Heart left ventricle (tissue), 16 donors: ENCODE measurements around the gene NLRP5. TPM values are rescaled to one million over a fixed set of nuclear protein-coding genes. Genes with fewer than 3 reads are reported as not detected.

Source experiments
- ATAC-seq, 4 donors: fragments of 200-7000 bp; cut with Tn5 transposase; one replicate each; pipeline ENCODE4 v1.9.1; 2020 to 2022; ENCODE audit warnings: moderate library complexity in 4 of 4, mild to moderate bottlenecking in 3 of 4, moderate number of reproducible peaks in 1 of 4
- DNase-seq, 5 donors: peaks; one replicate each; pipeline ENCODE4 v3.0.0-alpha.2; 2020
- H3K27ac ChIP-seq, 12 donors: fragments of 200-600 bp; sonication (generic) in 4 of 12; one replicate each; pipeline versions ENCODE4 v1.5.0 to v1.8.0; 2016 to 2022; ENCODE audit warnings: mild to moderate bottlenecking in 2 of 12
- H3K27me3 ChIP-seq, 9 donors: fragments of 200-600 bp; sonication (generic) in 2 of 9; one replicate each; pipeline versions ENCODE4 v1.5.1 to v1.8.0; 2016 to 2022; ENCODE audit warnings: mild to moderate bottlenecking in 3 of 9
- H3K36me3 ChIP-seq, 9 donors: fragments of 200-600 bp; sonication (generic) in 2 of 9; one replicate each; pipeline versions ENCODE4 v1.5.0 to v1.8.0; 2018 to 2022; ENCODE audit warnings: mild to moderate bottlenecking in 2 of 9
- H3K4me1 ChIP-seq, 12 donors: fragments of 200-600 bp; sonication (generic) in 4 of 12; one replicate each; pipeline versions ENCODE4 v1.5.0 to v1.8.0; 2016 to 2022; ENCODE audit warnings: mild to moderate bottlenecking in 3 of 12
- H3K4me3 ChIP-seq, 12 donors: fragments of 200-600 bp; sonication (generic) in 4 of 12; one replicate each; pipeline versions ENCODE4 v1.5.0 to v1.8.0; 2017 to 2022; ENCODE audit warnings: mild to moderate bottlenecking in 9 of 12, moderate library complexity in 4 of 12
- H3K9me3 ChIP-seq, 12 donors: fragments of 200-600 bp; sonication (generic) in 4 of 12; one replicate each; pipeline versions ENCODE4 v1.5.0 to v1.8.0; 2016 to 2022; ENCODE audit warnings: mild to moderate bottlenecking in 1 of 12
- CTCF ChIP-seq, 12 donors: fragments of 200-600 bp; sonication (generic) in 4 of 12; IDR thresholded peaks; one replicate each; pipeline versions ENCODE4 v1.5.0 to v1.8.0; 2018 to 2022; ENCODE audit warnings: antibody characterized with exemption in 12 of 12, mild to moderate bottlenecking in 5 of 12
- POLR2A ChIP-seq, 2 donors: fragments of 450-650 bp; IDR thresholded peaks; one replicate each; pipeline ENCODE4 v1.6.1; 2017; ENCODE audit warnings: antibody characterized with exemption in 2 of 2, mild to moderate bottlenecking in 2 of 2, moderate library complexity in 2 of 2
- WGBS, 4 donors: extraction: QIAGEN DNeasy Blood & Tissue Kit in 2 of 4; methylation state at CpG; one replicate each; pipeline versions ENCODE4 v1.1.5 to v1.1.7; 2013 to 2018; 5-methylcytosine and 5-hydroxymethylcytosine counted together
- intact Hi-C, 10 donors: fragments of 100-400 bp; cut with DNase I; formaldehyde crosslinking; loops; one replicate each; pipeline versions ENCODE4 v1.11.1 to v1.14.2; 2022
- polyA plus RNA-seq, 2 donors: library from polyadenylated mRNA; stranded (reverse); fragments of 200-250 nt; gene quantifications; one replicate each; pipeline ENCODE4 v1.2.3, GENCODE V29; 2013
- total RNA-seq, 9 donors: library from RNA; depleted of rRNA in 2 of 9; stranded (reverse); fragments of >200 nt in 2 of 9; fragmentation: NEBNext Ultra II Directional in 3 of 9; extraction: Animal tissue kit (Norgen Biotek cat#: 25700) in 3 of 9; gene quantifications; one replicate each; pipeline versions ENCODE4 v1.1.0 to v1.2.4, GENCODE V29; 2016 to 2023
- donor health status: ischemic (EF 13 %, LVEDD 7.1; RV severe dilation, severe dysfunction).
- donor health status: healthy with polysubstance abuse.
- donor health status: DM: no; HTN: yes; CAD: no.
- donor health status: DM: no; HTN: no; CAD: no.
- donor health status: ischemic (EF 25% LVEDD 6.9; RV normal size, moderate dysfunction).
- donor health status: ischemic (EF 25% LVEDD 5.7; RV mildly dilated, moderate dysfunction).
- donor health status: healthy.
- donor health status: DM: yes; HTN: yes; CAD: no.
- donor health status: ischemic (EF 35%, LVEDD 5.7; RV mildly dilated, moderate dysfunction).
- donor health status: nonischemic (EF 11% LVEDD 7.7; RV severe dilation, severe dysfunction).
- donor health status: DM: yes; HTN: yes; CAD: no.
- donor health status: PGD.
- donor health status: ischemic (EF 29% LVEDD 5.4; RV normal size, mild dysfunction).
- donor health status: nonischemic (EF 23%, LVEDD 6.1; RV moderate dilation, normal function).

The NLRP5 gene
- total and polyA plus RNA-seq, 11 donors: not detected

GRCh38 chr19:56071151-56071550 lies 84.6 kb downstream of the NLRP5 start:
- Histone ChIP-seq H3K27me3 (peaks cover 0 to 8% (median 0%) of the 10 kb centered on the region in 9 donors), H3K4me3 (no peak overlapping the region), H3K36me3 (no peaks in the 10 kb centered on the region), H3K4me1 (peaks cover 0 to 7% (median 5%) of the 10 kb centered on the region in 12 donors), H3K27ac (no peak overlapping the region), H3K9me3 (no peaks in the 10 kb centered on the region)
- peak in 1 of 12 donors; percentile 8 for TF ChIP-seq CTCF (IDR thresholded peaks at IDR 0.05)
- TF ChIP-seq POLR2A (IDR thresholded peaks at IDR 0.05): no peak
- 48 to 90% (median 64%) methylated on average over 4 of the region's 4 CpGs for WGBS, 4 donors
- ATAC-seq (no peak), DNase-seq (no peak)
- intact Hi-C loops: loop anchor here in 4 of 10 donors (10.0 kb wide), 3 partner anchors 264 to 284 kb away; no protein-coding TSS in a partner anchor

DNA sequence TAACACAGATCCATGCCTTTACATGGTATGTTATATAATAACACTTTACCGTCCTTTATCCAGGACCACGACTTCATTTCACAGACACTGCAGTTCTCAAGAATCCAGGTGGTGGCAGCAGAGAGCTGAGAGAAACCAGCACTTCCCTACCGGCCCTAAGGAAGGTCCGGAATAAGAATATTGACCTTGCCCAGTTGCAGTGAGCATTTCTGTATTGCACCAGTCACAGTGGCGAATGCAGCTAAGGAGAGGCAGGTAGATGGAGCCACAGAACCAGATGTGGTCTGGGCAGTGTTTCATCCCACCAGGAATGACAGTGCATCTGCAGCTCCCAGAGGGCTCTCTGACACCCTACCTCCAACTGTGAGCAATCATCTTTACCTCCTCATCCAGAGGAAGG lies 89.9 kb downstream of the NLRP5 start:
- ATAC-seq (peak in 3 of 4 donors; percentile 43 to 57 (median 52)), DNase-seq (peak in 2 of 5 donors; percentile 42 to 49)
- Histone ChIP-seq H3K9me3 (no peaks in the 10 kb centered on the region), H3K4me3 (no peak overlapping the region), H3K27me3 (no peaks in the 10 kb centered on the region), H3K36me3 (no peaks in the 10 kb centered on the region), H3K4me1 (peaks cover 0 to 10% (median 7%) of the 10 kb centered on the region in 12 donors), H3K27ac (no peak overlapping the region)
- 4 to 10% (median 7%) methylated on average over 5 of the region's 5 CpGs for WGBS, 4 donors
- TF ChIP-seq CTCF (IDR thresholded peaks at IDR 0.05) (peak; percentile 81 to 91 (median 86)), POLR2A (IDR thresholded peaks at IDR 0.05) (no peak)
- intact Hi-C loops: loop anchor here (1.0 to 10.0 kb wide), 12 partner anchors 94 to 278 kb away; no protein-coding TSS in a partner anchor

DNA sequence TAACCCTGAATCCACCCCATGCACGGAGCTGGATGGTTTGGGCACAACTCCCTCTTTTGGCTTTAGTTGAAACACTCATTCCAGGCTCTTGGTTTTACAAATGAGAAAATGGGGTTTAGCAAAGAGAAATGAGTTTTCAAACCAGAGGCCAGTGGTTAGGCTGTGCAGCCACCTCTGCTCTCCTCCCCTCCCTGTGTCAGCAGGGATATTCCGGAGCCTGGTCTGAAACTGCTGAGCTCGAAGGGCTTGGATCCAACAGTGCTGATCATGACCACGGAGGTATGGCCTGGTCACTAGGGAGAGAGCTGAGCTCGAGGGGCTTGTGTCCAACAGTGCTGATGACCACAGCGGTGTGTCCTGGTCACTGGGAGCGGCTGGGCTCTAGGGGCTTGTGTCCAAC lies 93.0 kb downstream of the NLRP5 start:
- no peaks in the 10 kb centered on the region for H3K9me3 ChIP-seq
- intact Hi-C loops: loop anchor here (5.0 to 10.0 kb wide), 11 partner anchors 38 to 275 kb away; partner anchors contain the start of gene ZNF787 (in 1 of the 10)
- peaks cover 0 to 15% (median 9%) of the 10 kb centered on the region in 12 donors for H3K4me1 ChIP-seq
- H3K36me3 ChIP-seq: no peaks in the 10 kb centered on the region
- no peak for ATAC-seq
- no peak overlapping the region for H3K4me3 ChIP-seq
- no peaks in the 10 kb centered on the region for H3K27me3 ChIP-seq
- no peak overlapping the region for H3K27ac ChIP-seq
- TF ChIP-seq POLR2A (IDR thresholded peaks at IDR 0.05) (no peak), CTCF (IDR thresholded peaks at IDR 0.05) (no peak)
- peak in 1 of 5 donors; percentile 4 for DNase-seq
- 48 to 68% (median 63%) methylated on average over 4 to 7 of the region's 7 CpGs for WGBS, 4 donors

- H3K36me3 ChIP-seq: no peaks in the 10 kb centered on the region
- DNase-seq: peak; percentile 76 to 90 (median 82)
- peaks cover 0 to 15% (median 9%) of the 10 kb centered on the region in 12 donors for H3K4me1 ChIP-seq
- intact Hi-C loops: loop anchor here in 8 of 10 donors (5.0 to 10.0 kb wide), 6 partner anchors 36 to 251 kb away; partner anchors contain the start of gene ZNF787 (in 1 of the 8)
- peak; percentile 77 to 87 (median 78) for ATAC-seq
- H3K4me3 ChIP-seq: peak overlapping the region; percentile 20 to 59 (median 50)
- peak overlapping the region in 7 of 12 donors; percentile 18 to 65 (median 39) for H3K27ac ChIP-seq
- H3K27me3 ChIP-seq: no peaks in the 10 kb centered on the region
- no peaks in the 10 kb centered on the region for H3K9me3 ChIP-seq
- 2 to 6% (median 4%) methylated on average over 27 to 36 of the region's 36 CpGs for WGBS, 4 donors
- TF ChIP-seq CTCF (IDR thresholded peaks at IDR 0.05) (peak; percentile 38 to 67 (median 55)), POLR2A (IDR thresholded peaks at IDR 0.05) (no peak)
Measured at GRCh38 chr19:56080669-56081401, 94.3 kb downstream of the NLRP5 start.
